Activated naive CD8-positive, alpha-beta T cell treated with anti-CD3 and anti-CD28 coated beads, Interleukin-2, amount 10 ng/mL, durations not matched to agents 7 days and 5 days (primary cell): ENCODE data around the gene CELF1. TPM values are rescaled to one million over a fixed set of nuclear protein-coding genes. Genes with fewer than 3 reads are reported as not detected.
"Not testable (repeated sequence)": the region's sequence is repeated elsewhere in the genome, so short reads cannot be mapped to it uniquely, and the experiment has no call there.

Experiments
- ATAC-seq: fragments of 150-1000 bp; cut with Tn5 transposase; one replicate; pipeline ENCODE4 v1.10.0; 2021; ENCODE audit warnings: low read depth, moderate library complexity
- POLR2A ChIA-PET: fragments of 350-600 bp; sonication (Branson Sonifier 250); formaldehyde crosslinking; loops from one replicate; lab custom pipeline; 2021; ENCODE audit warnings: antibody characterized with exemption; lab: Charles Lee
- DNase-seq: peaks from one replicate; pipeline ENCODE4 v3.0.0; 2021
- H3K27ac Mint-ChIP-seq: one replicate; pipeline ENCODE4 v1.8.0; 2022; ENCODE audit warnings: mild to moderate bottlenecking, mixed read lengths
- H3K27me3 Mint-ChIP-seq: one replicate; pipeline ENCODE4 v1.8.0; 2022; ENCODE audit warnings: mild to moderate bottlenecking, moderate library complexity, mixed read lengths
- H3K36me3 Mint-ChIP-seq: one replicate; pipeline ENCODE4 v1.8.0; 2021; ENCODE audit warnings: mild to moderate bottlenecking, mixed read lengths
- H3K4me1 Mint-ChIP-seq: one replicate; pipeline ENCODE4 v1.8.0; 2021; ENCODE audit warnings: mixed read lengths
- H3K4me3 Mint-ChIP-seq: one replicate; pipeline ENCODE4 v1.8.0; 2022; ENCODE audit warnings: mild to moderate bottlenecking, moderate library complexity, mixed read lengths
- H3K9me3 Mint-ChIP-seq: one replicate; pipeline ENCODE4 v1.8.0; 2021; ENCODE audit warnings: mixed read lengths
- total RNA-seq, 2 experiments: library from RNA; stranded (reverse); gene quantifications; one replicate each; pipeline ENCODE4 v1.2.3, GENCODE V29; 2021

CELF1 gene
- total RNA-seq, 2 experiments from 2014 or later: 102 to 113 TPM

- ATAC-seq (no peak), DNase-seq (no peak)
- peak overlapping the region; percentile 15 for H3K27ac Mint-ChIP-seq
- POLR2A ChIA-PET: interaction anchor here (0.6 kb wide), 2 partner anchors 251 to 1161 kb away, joined by 3 to 4 read pairs; no protein-coding TSS in a partner anchor
- peaks cover 32% of the 10 kb centered on the region for H3K4me1 Mint-ChIP-seq
- H3K36me3 Mint-ChIP-seq: peaks cover 13% of the 10 kb centered on the region
- H3K9me3 Mint-ChIP-seq: no peaks in the 10 kb centered on the region
- peak overlapping the region; percentile 90 for H3K4me3 Mint-ChIP-seq
- H3K27me3 Mint-ChIP-seq: no peaks in the 10 kb centered on the region
These were observed 2.5 kb downstream of the CELF1 start for GRCh38 chr11:47550288-47551047.

- Mint-ChIP-seq H3K36me3 (peaks cover 16% of the 10 kb centered on the region), H3K4me1 (peaks cover 32% of the 10 kb centered on the region)
- POLR2A ChIA-PET, ATAC-seq, H3K9me3 Mint-ChIP-seq, H3K27me3 Mint-ChIP-seq, DNase-seq, H3K27ac Mint-ChIP-seq, H3K4me3 Mint-ChIP-seq: not testable (repeated sequence)
These were observed 6.7 kb downstream of the CELF1 start for GRCh38 chr11:47546274-47546673.

- H3K36me3 Mint-ChIP-seq: peaks cover 16% of the 10 kb centered on the region
- DNase-seq (no peak), ATAC-seq (no peak)
- no peaks in the 10 kb centered on the region for H3K9me3 Mint-ChIP-seq
- H3K4me1 Mint-ChIP-seq: peaks cover 34% of the 10 kb centered on the region
- POLR2A ChIA-PET: no interaction called here
- H3K4me3 Mint-ChIP-seq: no peak overlapping the region
- H3K27ac Mint-ChIP-seq: no peak overlapping the region
- H3K27me3 Mint-ChIP-seq: no peaks in the 10 kb centered on the region
These were observed 7.6 kb downstream of the CELF1 start for GRCh38 chr11:47545298-47545697.

- H3K4me1 Mint-ChIP-seq: peaks cover 28% of the 10 kb centered on the region
- no peaks in the 10 kb centered on the region for H3K9me3 Mint-ChIP-seq
- POLR2A ChIA-PET: no interaction called here
- H3K36me3 Mint-ChIP-seq: peaks cover 20% of the 10 kb centered on the region
- H3K4me3 Mint-ChIP-seq: no peak overlapping the region
- H3K27ac Mint-ChIP-seq: peak overlapping the region; percentile 30
- no peaks in the 10 kb centered on the region for H3K27me3 Mint-ChIP-seq
- no peak for ATAC-seq
- DNase-seq: no peak
These were observed 11.9 kb downstream of the CELF1 start for GRCh38 chr11:47541070-47541469.

DNA sequence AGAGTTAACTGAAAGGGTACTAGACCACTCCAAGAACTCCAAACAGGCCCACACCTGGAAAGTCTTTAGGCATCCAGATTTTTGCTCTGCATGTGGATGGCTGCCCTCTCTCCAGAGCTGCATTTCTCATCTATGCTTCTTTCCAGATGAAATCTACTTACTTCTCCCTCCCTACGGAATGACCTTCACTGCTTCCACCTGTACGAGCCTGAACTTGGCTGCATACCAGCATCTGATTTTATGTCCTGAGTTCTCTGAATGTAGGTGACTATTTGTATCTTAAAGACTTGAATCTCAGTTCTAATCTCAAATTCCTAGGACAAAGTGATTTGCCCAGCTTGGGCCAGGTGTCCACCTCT is 13.3 kb downstream of the CELF1 start:
- Mint-ChIP-seq H3K9me3 (no peaks in the 10 kb centered on the region), H3K4me1 (peaks cover 31% of the 10 kb centered on the region), H3K4me3 (no peak overlapping the region), H3K36me3 (peaks cover 23% of the 10 kb centered on the region), H3K27me3 (no peaks in the 10 kb centered on the region), H3K27ac (no peak overlapping the region)
- DNase-seq (no peak), ATAC-seq (no peak)
- POLR2A ChIA-PET: no interaction called here

GRCh38 chr11:47538741-47539565 is 14.0 kb downstream of the CELF1 start:
- POLR2A ChIA-PET: interaction anchor here (0.7 kb wide), 1 partner anchor 182 kb away, joined by 3 read pairs; no protein-coding TSS in a partner anchor
- no peaks in the 10 kb centered on the region for H3K27me3 Mint-ChIP-seq
- no peak overlapping the region for H3K4me3 Mint-ChIP-seq
- ATAC-seq: no peak
- DNase-seq: no peak
- peaks cover 23% of the 10 kb centered on the region for H3K36me3 Mint-ChIP-seq
- H3K9me3 Mint-ChIP-seq: no peaks in the 10 kb centered on the region
- peaks cover 26% of the 10 kb centered on the region for H3K4me1 Mint-ChIP-seq
- H3K27ac Mint-ChIP-seq: no peak overlapping the region

DNA sequence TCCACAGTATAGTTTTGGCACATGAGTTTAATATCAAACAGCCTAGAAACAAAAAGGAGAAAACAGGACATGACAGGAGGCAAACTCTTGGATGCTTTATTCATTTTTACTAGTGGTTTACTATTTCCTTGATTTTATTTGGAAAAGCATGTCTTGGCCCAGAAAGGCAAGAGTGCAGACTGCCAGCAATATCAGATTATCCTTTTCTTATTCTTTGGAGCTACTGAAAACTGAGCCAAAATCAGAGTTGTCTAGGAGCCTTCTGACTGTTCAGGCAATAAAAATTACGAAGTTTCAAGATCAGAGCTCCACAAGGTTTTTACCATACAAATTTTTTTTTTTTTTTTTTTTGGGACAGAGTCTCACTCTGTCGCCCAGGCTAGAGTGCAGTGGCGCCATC is 16.0 kb downstream of the CELF1 start:
- no peak for ATAC-seq
- H3K27ac Mint-ChIP-seq: no peak overlapping the region
- peaks cover 21% of the 10 kb centered on the region for H3K4me1 Mint-ChIP-seq
- no peaks in the 10 kb centered on the region for H3K27me3 Mint-ChIP-seq
- POLR2A ChIA-PET: no interaction called here
- H3K9me3 Mint-ChIP-seq: no peaks in the 10 kb centered on the region
- H3K36me3 Mint-ChIP-seq: peaks cover 23% of the 10 kb centered on the region
- no peak for DNase-seq
- H3K4me3 Mint-ChIP-seq: no peak overlapping the region

- Mint-ChIP-seq H3K27ac (no peak overlapping the region), H3K9me3 (no peaks in the 10 kb centered on the region), H3K27me3 (no peaks in the 10 kb centered on the region), H3K4me1 (peaks cover 10% of the 10 kb centered on the region), H3K36me3 (peaks cover 21% of the 10 kb centered on the region), H3K4me3 (no peak overlapping the region)
- ATAC-seq: no peak
- POLR2A ChIA-PET: interaction anchor here (0.6 kb wide), 1 partner anchor 41 kb away, joined by 3 read pairs; no protein-coding TSS in a partner anchor
- DNase-seq: no peak
These were observed 18.2 kb downstream of the CELF1 start for GRCh38 chr11:47534704-47535251.

DNA sequence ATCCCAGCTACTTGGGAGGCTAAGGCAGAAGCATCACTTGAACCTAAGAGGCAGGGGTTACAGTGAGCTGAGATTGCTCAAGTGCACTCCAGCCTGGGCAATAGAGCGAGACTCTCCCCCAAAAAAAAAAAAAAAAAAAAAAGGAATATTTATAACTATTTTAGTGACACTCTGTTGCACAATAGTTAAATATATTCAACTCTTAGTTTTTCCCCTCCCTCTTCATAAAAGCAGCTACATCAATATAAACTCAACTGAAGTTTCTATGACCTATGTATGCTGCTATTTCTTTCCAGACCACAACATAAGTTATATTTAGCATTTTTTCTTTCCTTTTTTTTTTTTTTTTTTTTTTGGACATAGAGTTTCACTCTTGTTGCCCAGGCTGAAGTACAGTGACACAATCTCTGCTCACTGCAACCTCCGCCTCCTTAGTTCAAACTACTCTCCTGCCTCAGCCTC is 19.2 kb downstream of the CELF1 start:
- DNase-seq (no peak), ATAC-seq (no peak)
- POLR2A ChIA-PET: interaction anchor here (0.6 kb wide), 1 partner anchor 204 kb away, joined by 5 read pairs; no protein-coding TSS in a partner anchor
- H3K4me1 Mint-ChIP-seq: peaks cover 9% of the 10 kb centered on the region
- H3K9me3 Mint-ChIP-seq: no peaks in the 10 kb centered on the region
- no peak overlapping the region for H3K27ac Mint-ChIP-seq
- no peak overlapping the region for H3K4me3 Mint-ChIP-seq
- H3K27me3 Mint-ChIP-seq: no peaks in the 10 kb centered on the region
- H3K36me3 Mint-ChIP-seq: peaks cover 18% of the 10 kb centered on the region

DNA sequence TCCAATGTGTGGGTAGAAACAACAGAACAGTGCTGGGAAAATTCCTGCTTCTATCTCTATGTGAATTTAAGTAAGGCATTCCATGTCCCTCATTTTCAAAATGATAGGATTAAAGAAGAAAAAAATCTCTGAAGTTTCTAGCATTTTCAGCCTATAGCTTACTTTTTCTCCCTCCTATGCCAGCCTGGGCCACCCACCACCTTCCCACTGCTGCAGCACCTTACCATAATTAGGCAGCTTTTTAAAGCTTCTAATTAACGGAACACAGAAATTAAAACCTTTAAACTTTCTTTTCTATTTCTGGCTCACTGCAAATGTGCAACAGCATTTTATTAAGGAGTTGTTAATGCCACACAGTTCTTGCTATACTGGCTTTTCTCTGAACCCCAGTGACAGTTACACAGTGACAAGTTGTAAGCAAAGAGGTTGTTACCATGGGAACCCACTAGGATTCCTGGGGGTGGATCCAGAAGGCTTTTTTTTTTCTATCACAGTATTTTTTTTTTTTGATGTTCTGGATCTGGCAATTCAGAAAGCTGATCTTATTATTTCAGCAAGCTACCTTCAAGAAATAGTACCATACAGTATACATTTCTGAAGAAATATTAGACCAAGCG is 20.2 kb downstream of the CELF1 start:
- Mint-ChIP-seq H3K36me3 (peaks cover 14% of the 10 kb centered on the region), H3K9me3 (no peaks in the 10 kb centered on the region), H3K4me1 (peaks cover 9% of the 10 kb centered on the region), H3K27ac (no peak overlapping the region), H3K4me3 (no peak overlapping the region), H3K27me3 (no peaks in the 10 kb centered on the region)
- POLR2A ChIA-PET: interaction anchor here (0.6 kb wide), 1 partner anchor 46 kb away, joined by 6 read pairs; the partner anchor contains the start of genes KBTBD4 and NDUFS3
- no peak for DNase-seq
- ATAC-seq: no peak

DNA sequence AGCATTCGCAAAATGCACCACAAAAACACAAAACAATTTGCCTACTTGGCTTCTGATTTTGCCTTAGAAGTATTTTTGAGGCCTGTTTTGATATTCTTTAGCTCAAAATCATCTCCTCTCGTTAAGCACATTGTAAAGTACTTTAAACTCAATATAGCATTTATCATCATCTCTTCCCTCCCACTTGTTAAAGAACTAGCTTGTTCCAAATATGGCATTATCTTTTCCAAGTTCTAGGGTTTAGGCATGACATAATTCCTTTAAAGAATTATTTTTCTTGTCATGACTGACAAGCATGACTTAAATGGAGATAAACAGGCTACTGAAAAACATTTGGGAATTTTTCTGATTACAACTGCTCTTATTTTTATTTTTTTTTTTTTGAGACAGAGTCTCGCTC is 21.3 kb downstream of the CELF1 start:
- peaks cover 9% of the 10 kb centered on the region for H3K4me1 Mint-ChIP-seq
- peaks cover 12% of the 10 kb centered on the region for H3K36me3 Mint-ChIP-seq
- DNase-seq (no peak), ATAC-seq (no peak)
- H3K27ac Mint-ChIP-seq: no peak overlapping the region
- POLR2A ChIA-PET: interaction anchor here (1.5 kb wide), 1 partner anchor 34 kb away, joined by 4 read pairs; the partner anchor contains the start of gene PTPMT1
- no peak overlapping the region for H3K4me3 Mint-ChIP-seq
- H3K9me3 Mint-ChIP-seq: no peaks in the 10 kb centered on the region
- H3K27me3 Mint-ChIP-seq: no peaks in the 10 kb centered on the region

- POLR2A ChIA-PET: interaction anchor here (1.5 kb wide), 1 partner anchor 35 kb away, joined by 4 read pairs; the partner anchor contains the start of gene PTPMT1
- H3K27ac Mint-ChIP-seq, ATAC-seq, H3K27me3 Mint-ChIP-seq, H3K4me3 Mint-ChIP-seq, DNase-seq, H3K9me3 Mint-ChIP-seq: not testable (repeated sequence)
- Mint-ChIP-seq H3K4me1 (peaks cover 12% of the 10 kb centered on the region), H3K36me3 (peaks cover 11% of the 10 kb centered on the region)
These were observed 22.2 kb downstream of the CELF1 start for GRCh38 chr11:47530721-47531120.

- Mint-ChIP-seq H3K27me3 (no peaks in the 10 kb centered on the region), H3K36me3 (peaks cover 8% of the 10 kb centered on the region), H3K9me3 (no peaks in the 10 kb centered on the region), H3K27ac (no peak overlapping the region), H3K4me3 (no peak overlapping the region), H3K4me1 (peaks cover 16% of the 10 kb centered on the region)
- POLR2A ChIA-PET: interaction anchor here (1.5 kb wide), 1 partner anchor 35 kb away, joined by 4 read pairs; the partner anchor contains the start of gene PTPMT1
- ATAC-seq (no peak), DNase-seq (no peak)
These were observed 23.0 kb downstream of the CELF1 start for GRCh38 chr11:47529951-47530350.
